ENCODE measurements around the gene RMND5A. TPM values are rescaled to one million over a fixed set of nuclear protein-coding genes. Genes with fewer than 3 reads are reported as not detected.

The RMND5A gene
- total RNA-seq, 1 donor = 24.6 TPM

DNA sequence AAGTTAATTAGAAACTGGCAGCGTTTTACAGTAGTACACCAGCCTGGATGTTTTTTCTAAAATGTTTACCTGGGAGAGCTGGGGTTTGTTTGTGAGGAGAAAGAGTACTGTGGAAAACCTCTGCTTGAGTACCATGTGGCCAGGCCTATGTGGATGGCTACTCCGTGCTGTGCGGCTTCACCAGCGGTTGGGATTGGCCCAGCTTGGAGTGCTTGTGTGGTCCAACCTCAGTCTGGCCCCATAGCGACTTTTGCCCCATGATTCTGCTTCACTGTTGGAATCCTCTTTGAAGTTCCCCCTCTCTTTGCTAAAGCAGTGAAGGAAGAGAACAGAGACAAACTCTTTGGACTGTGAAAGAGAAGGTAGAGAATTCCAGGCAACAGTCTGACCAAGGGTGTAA, 54.8 kb downstream of the RMND5A start:
- H3K4me3 ChIP-seq (ENCODE audit: low read depth, low read length) = no peak overlapping the region
- no peak for TF ChIP-seq CTCF (IDR thresholded peaks at IDR 0.05; ENCODE audit: insufficient read depth, low read depth, low read length)
- DNase-seq (ENCODE audit: low read depth) = no peak

DNA sequence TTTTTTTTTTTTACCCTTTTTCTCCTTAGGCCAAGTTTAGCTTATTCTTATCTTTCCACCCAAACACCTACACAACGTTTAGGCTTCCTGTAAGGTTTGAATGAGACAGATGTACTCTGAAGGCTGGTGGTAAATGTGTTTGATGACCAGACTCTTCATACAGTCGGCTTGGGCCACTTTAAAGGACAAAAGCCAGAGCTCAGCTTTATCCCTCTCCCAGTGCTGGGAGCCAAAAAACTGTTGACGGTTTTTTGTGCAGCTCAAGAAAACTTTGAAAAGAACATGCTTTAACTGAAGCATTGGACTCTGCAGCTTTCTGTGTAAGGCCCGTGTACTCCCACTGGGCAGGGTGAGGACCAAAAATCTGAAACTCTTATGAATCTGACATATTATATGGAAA, 55.2 kb downstream of the RMND5A start:
- no peak overlapping the region for H3K4me3 ChIP-seq (ENCODE audit: low read depth, low read length)
- DNase-seq (ENCODE audit: low read depth) = no peak
- TF ChIP-seq CTCF (IDR thresholded peaks at IDR 0.05; ENCODE audit: insufficient read depth, low read depth, low read length) = no peak

GRCh38 chr2:86776532-86776931, 56.4 kb downstream of the RMND5A start:
- no peak for DNase-seq (ENCODE audit: low read depth)
- no peak overlapping the region for H3K4me3 ChIP-seq (ENCODE audit: low read depth, low read length)
- no peak for TF ChIP-seq CTCF (IDR thresholded peaks at IDR 0.05; ENCODE audit: insufficient read depth, low read depth, low read length)

- DNase-seq (ENCODE audit: low read depth) = no peak
- TF ChIP-seq CTCF (IDR thresholded peaks at IDR 0.05; ENCODE audit: insufficient read depth, low read depth, low read length) = no peak
- no peak overlapping the region for H3K4me3 ChIP-seq (ENCODE audit: low read depth, low read length)
These were observed 58.9 kb downstream of the RMND5A start for GRCh38 chr2:86778957-86779356.

DNA sequence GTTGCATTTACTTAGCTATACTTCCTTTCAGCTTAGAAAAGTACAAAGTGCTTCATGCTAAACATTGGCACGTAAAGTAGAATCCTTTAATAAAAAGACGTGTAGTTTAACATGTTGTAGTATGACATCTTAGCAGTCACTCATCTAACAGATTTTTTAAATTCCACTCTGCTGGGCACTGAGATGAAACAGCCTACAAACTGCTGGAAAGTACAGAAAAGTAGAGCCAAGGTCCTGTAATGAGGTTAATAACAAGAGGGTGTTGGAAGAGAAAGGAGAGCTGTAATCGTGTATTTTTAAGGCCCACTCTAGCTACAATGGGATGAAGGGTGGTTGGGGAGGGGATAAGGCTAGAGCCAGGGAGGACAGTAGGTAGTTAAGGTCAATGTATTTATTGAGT, 59.9 kb downstream of the RMND5A start:
- H3K4me3 ChIP-seq (ENCODE audit: low read depth, low read length) = no peak overlapping the region
- no peak for DNase-seq (ENCODE audit: low read depth)
- no peak for TF ChIP-seq CTCF (IDR thresholded peaks at IDR 0.05; ENCODE audit: insufficient read depth, low read depth, low read length)

- H3K4me3 ChIP-seq (ENCODE audit: low read depth, low read length) = no peak overlapping the region
- no peak for DNase-seq (ENCODE audit: low read depth)
- no peak for TF ChIP-seq CTCF (IDR thresholded peaks at IDR 0.05; ENCODE audit: insufficient read depth, low read depth, low read length)
These were observed 61.3 kb downstream of the RMND5A start for GRCh38 chr2:86781363-86781762.

GRCh38 chr2:86782748-86783147, 62.7 kb downstream of the RMND5A start:
- DNase-seq (ENCODE audit: low read depth) = no peak
- no peak overlapping the region for H3K4me3 ChIP-seq (ENCODE audit: low read depth, low read length)
- no peak for TF ChIP-seq CTCF (IDR thresholded peaks at IDR 0.05; ENCODE audit: insufficient read depth, low read depth, low read length)
